KMS-11 (cell line): ENCODE measurements around the gene SGPP2.

Source experiments
- H2AFZ ChIP-seq: fragments of 200-600 bp; sonication (generic); 2 replicates; pipeline ENCODE4 v1.6.1; 2016; ENCODE audit warnings: antibody characterized with exemption, mixed run types, low read depth
- H3K27ac ChIP-seq: fragments of 200-600 bp; sonication (generic); 2 replicates; pipeline ENCODE4 v1.6.1; 2016; ENCODE audit warnings: mild to moderate bottlenecking, mixed run types
- H3K27me3 ChIP-seq: fragments of 200-600 bp; sonication (generic); 2 replicates; pipeline ENCODE4 v1.6.1; 2017; ENCODE audit warnings: mild to moderate bottlenecking, low read depth, mixed run types, moderate library complexity; ENCODE audit not compliant: insufficient read depth
- H3K36me3 ChIP-seq: fragments of 200-600 bp; sonication (generic); 2 replicates; pipeline ENCODE4 v1.6.1; 2017; ENCODE audit warnings: mild to moderate bottlenecking, mixed run types; ENCODE audit not compliant: insufficient read depth
- H3K4me1 ChIP-seq: fragments of 200-600 bp; sonication (generic); 2 replicates; pipeline ENCODE4 v1.6.1; 2016; ENCODE audit warnings: mild to moderate bottlenecking, low read depth, mixed run types; ENCODE audit not compliant: poor library complexity, severe bottlenecking
- H3K4me2 ChIP-seq: fragments of 200-600 bp; sonication (generic); 2 replicates; pipeline ENCODE4 v1.7.0; 2016; ENCODE audit warnings: mild to moderate bottlenecking, mixed run types
- H3K4me3 ChIP-seq: fragments of 200-600 bp; sonication (generic); IDR thresholded peaks from 2 replicates; pipeline ENCODE4 v1.6.1; 2017; ENCODE audit warnings: low read depth, low read length, mixed read lengths; ENCODE audit not compliant: insufficient read depth
- H3K79me2 ChIP-seq: fragments of 200-600 bp; sonication (generic); 2 replicates; pipeline ENCODE4 v1.6.1; 2016; ENCODE audit warnings: low read depth, mixed run types; ENCODE audit not compliant: insufficient read depth
- H3K9ac ChIP-seq: fragments of 200-600 bp; sonication (generic); 2 replicates; pipeline ENCODE4 v1.6.1; 2016; ENCODE audit warnings: mild to moderate bottlenecking, mixed run types
- H4K20me1 ChIP-seq: fragments of 200-600 bp; sonication (generic); 2 replicates; pipeline ENCODE4 v1.6.1; 2016; ENCODE audit warnings: mild to moderate bottlenecking, mixed run types; ENCODE audit not compliant: insufficient read depth
- TF ChIP-seq, protein P1 (sequence below): fragments of 200-600 bp; sonication (generic); conservative IDR thresholded peaks from 2 replicates; pipeline ENCODE4 v1.6.1; 2017; ENCODE audit warnings: low read depth, mild to moderate bottlenecking, antibody characterized with exemption, low read length, moderate library complexity, mixed read lengths

SGPP2 gene

DNA sequence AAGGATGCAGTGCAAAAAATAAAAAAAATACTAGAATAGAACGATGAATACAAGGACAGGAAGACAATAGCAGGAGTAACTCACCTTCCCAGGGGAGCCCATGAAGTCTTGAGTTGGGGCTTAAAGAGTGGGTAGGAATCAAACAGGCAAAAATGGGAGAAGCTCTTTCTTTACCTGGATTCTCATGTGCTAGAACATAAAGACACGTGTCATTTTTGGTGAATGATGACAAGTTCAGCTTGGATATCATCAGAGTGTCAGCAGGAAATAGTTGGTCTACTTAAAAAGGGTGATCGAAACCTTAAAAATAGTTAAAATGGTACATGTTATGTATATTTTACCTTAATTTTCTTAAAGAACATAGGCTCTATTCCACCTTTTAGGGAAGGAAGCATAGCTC lies 5.7 kb downstream of the SGPP2 start:
- TF ChIP-seq, protein P1, sequence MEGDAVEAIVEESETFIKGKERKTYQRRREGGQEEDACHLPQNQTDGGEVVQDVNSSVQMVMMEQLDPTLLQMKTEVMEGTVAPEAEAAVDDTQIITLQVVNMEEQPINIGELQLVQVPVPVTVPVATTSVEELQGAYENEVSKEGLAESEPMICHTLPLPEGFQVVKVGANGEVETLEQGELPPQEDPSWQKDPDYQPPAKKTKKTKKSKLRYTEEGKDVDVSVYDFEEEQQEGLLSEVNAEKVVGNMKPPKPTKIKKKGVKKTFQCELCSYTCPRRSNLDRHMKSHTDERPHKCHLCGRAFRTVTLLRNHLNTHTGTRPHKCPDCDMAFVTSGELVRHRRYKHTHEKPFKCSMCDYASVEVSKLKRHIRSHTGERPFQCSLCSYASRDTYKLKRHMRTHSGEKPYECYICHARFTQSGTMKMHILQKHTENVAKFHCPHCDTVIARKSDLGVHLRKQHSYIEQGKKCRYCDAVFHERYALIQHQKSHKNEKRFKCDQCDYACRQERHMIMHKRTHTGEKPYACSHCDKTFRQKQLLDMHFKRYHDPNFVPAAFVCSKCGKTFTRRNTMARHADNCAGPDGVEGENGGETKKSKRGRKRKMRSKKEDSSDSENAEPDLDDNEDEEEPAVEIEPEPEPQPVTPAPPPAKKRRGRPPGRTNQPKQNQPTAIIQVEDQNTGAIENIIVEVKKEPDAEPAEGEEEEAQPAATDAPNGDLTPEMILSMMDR, result no peak
- H3K9ac ChIP-seq, result no peak overlapping the region
- no peaks in the 10 kb centered on the region for H4K20me1 ChIP-seq
- H3K4me2 ChIP-seq, result no peak overlapping the region
- no peak overlapping the region for H2AFZ ChIP-seq
- no peaks in the 10 kb centered on the region for H3K27me3 ChIP-seq
- no peaks in the 10 kb centered on the region for H3K4me1 ChIP-seq
- H3K4me3 ChIP-seq, result no peak overlapping the region
- H3K36me3 ChIP-seq, result no peaks in the 10 kb centered on the region
- no peaks in the 10 kb centered on the region for H3K79me2 ChIP-seq
- H3K27ac ChIP-seq, result no peak overlapping the region

DNA sequence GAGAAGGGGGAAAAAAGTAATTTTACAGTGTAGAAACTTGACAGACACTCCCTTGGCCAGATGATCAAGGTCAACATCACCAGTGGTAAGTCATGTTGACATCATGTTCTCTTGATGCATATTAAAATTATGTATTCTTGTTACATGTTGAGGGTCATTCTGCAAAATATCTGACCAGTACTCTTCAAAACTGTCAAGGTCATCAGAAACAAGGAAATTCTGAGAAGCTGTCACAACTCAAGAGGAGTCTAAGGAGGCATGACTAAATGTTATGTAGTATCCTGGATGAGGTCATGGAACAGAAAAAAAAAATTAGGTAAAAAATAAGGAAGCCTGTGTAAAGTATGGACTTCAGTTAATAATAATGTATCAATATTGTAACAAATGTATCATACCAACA lies 6.3 kb downstream of the SGPP2 start:
- H3K79me2 ChIP-seq, result no peaks in the 10 kb centered on the region
- no peaks in the 10 kb centered on the region for H3K36me3 ChIP-seq
- no peak overlapping the region for H3K4me3 ChIP-seq
- H3K9ac ChIP-seq, result no peak overlapping the region
- no peaks in the 10 kb centered on the region for H4K20me1 ChIP-seq
- no peaks in the 10 kb centered on the region for H3K27me3 ChIP-seq
- no peak overlapping the region for H3K4me2 ChIP-seq
- H3K27ac ChIP-seq, result no peak overlapping the region
- no peaks in the 10 kb centered on the region for H3K4me1 ChIP-seq
- TF ChIP-seq, protein P1, result no peak
- no peak overlapping the region for H2AFZ ChIP-seq

DNA sequence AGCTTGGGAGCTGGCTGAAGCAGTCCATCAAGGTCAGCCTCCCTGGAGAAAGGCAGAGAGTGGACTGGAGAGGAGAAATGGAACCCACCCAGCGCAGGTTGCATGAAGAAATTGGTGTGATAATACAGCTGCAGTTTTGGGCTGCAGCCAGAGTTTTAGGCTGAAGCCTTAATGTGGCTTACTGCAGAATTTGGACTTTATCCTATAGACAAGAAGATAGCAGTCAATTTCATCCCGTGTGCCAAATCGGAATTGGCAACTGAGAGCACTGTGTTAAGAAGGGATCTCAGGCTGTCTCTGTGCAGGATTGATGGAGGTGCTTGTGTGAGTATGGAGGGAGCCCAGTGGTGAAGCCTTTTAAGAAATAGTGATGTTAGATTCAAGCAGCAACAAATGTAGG lies 7.5 kb downstream of the SGPP2 start:
- H3K4me3 ChIP-seq, result no peak overlapping the region
- no peak overlapping the region for H3K27ac ChIP-seq
- H3K79me2 ChIP-seq, result no peaks in the 10 kb centered on the region
- H3K27me3 ChIP-seq, result no peaks in the 10 kb centered on the region
- no peaks in the 10 kb centered on the region for H3K36me3 ChIP-seq
- H3K9ac ChIP-seq, result no peak overlapping the region
- no peak overlapping the region for H3K4me2 ChIP-seq
- H4K20me1 ChIP-seq, result no peaks in the 10 kb centered on the region
- TF ChIP-seq, protein P1, result no peak
- H3K4me1 ChIP-seq, result no peaks in the 10 kb centered on the region
- no peak overlapping the region for H2AFZ ChIP-seq

DNA sequence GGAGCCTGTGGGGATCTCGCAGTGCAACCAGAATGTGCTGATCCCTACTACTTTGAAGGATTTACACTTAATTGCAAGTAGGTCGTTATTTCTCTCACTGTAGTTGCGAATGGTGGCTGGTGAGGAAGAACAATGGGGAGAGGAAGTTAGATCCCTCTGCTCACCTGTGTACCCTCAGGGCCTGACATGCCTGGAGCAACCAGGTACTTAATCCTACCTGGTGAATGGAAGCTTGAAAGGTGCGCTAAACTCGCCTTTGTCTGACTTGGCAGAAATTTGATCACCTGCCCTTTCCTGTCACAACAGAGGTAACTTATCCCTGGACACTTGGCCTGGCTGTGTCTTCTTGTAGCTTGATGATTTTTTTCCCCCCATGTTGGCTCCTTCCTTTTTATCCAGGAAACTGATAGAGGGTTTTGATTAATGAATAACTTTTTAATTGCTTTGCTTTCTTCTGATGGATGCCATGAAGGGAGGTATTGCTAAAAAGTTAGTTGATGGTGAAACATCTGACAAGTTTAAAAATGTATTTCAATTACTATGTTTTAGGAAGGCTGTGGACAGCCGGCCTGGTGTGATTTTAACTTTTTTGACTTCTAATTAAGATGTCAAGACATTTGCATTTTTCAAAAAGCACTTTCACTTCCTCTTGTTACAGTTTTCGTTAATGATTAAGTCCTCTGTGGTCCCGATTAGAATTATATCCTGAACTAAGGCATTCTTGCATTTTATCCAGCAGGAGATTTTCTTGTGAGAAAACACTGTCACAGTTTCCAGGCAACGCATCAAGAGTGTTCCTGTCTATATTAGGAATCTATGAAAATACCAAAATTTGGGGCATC lies 9.2 kb downstream of the SGPP2 start:
- no peak overlapping the region for H3K4me3 ChIP-seq
- no peak overlapping the region for H3K27ac ChIP-seq
- TF ChIP-seq, protein P1, result no peak
- H3K79me2 ChIP-seq, result no peaks in the 10 kb centered on the region
- H3K4me1 ChIP-seq, result no peaks in the 10 kb centered on the region
- no peaks in the 10 kb centered on the region for H3K36me3 ChIP-seq
- H4K20me1 ChIP-seq, result no peaks in the 10 kb centered on the region
- H2AFZ ChIP-seq, result no peak overlapping the region
- H3K9ac ChIP-seq, result no peak overlapping the region
- no peaks in the 10 kb centered on the region for H3K27me3 ChIP-seq
- H3K4me2 ChIP-seq, result no peak overlapping the region
